ENCODE data around the gene ELK1.
A peak's percentile ranks its signal among the peaks of the same experiment; 100 is the strongest.
"Not testable (repeated sequence)": the region's sequence is repeated elsewhere in the genome, so short reads cannot be mapped to it uniquely, and the experiment has no call there.

Gene ELK1
- 34.3 reads per million, percentile 59 among the genes with 10 or more reads in this experiment for total RNA-seq

DNA sequence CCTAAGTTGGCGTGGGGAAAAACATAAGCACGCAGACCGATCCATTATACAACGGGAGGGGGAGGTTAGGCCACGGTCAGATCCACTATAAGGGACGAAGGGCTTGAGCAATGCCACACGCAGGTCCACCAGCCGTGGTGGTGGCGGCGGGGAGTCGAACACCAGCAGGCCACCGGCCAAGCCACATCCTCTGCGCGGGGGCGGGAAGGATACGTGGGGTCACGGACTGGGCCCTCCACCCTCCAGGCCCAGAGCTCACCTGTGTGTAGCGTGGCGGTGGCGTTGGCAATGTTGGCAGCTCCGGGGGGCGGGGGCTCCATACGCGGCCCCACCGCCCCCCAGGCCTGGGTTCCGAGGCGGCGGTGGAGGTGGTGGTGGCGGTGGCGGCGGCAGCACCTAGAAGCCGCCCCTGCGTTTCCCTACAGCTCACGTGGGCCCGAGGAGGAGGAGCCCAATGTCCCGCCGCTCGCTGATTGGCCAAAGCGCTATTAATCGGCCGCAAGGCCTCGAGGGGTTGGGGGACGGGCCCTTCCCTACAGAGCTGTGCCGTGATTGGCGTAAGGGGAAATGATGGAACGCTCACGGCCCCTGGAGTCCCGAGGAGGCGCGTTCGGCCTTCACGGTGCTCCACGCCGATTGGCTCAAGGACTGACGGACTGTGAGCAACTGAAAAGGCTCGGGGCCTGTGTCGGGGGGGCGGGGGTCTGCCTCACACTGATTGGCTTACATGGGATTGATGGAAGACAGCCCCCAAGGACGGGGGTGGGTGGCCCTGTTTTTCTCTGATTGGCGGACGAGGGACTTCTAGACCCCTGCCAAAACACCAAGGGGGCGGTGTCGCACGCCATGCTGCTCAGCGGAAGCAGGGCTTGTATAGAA lies at the start of gene ELK1:
Gene ELK1, minus strand, starts transcription at position 400 of the 879 bp plus-strand sequence. CDS start 9,122 bp downstream, outside the sequence.
- DNase-seq = peak; percentile 86

- DNase-seq = no peak
Measured at GRCh38 chrX:47697181-47697580, 46.8 kb upstream of the ELK1 start.

DNA sequence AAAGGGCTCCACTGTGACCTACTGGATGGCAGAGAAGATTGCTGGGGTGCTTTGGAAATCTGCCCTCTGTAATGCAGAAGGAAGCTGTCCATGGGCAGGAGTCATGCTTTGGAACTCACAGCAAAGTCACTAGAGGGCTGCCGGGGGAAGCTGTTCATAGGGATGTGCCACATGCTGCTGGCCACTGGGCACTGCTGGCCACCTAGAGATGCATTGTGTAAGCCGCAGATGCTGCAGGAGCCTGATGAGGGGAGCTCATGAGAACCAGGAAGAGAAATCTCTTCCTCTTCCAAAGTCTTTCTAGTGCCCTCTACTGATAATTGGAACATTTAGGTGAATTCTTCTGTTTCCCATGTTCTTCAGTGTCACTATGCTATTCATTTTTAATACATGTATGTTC lies 39.8 kb upstream of the ELK1 start:
- DNase-seq = no peak

GRCh38 chrX:47687263-47687662 lies 36.9 kb upstream of the ELK1 start:
- no peak for DNase-seq

- DNase-seq = no peak
Measured at GRCh38 chrX:47683829-47684205, 33.5 kb upstream of the ELK1 start.

DNA sequence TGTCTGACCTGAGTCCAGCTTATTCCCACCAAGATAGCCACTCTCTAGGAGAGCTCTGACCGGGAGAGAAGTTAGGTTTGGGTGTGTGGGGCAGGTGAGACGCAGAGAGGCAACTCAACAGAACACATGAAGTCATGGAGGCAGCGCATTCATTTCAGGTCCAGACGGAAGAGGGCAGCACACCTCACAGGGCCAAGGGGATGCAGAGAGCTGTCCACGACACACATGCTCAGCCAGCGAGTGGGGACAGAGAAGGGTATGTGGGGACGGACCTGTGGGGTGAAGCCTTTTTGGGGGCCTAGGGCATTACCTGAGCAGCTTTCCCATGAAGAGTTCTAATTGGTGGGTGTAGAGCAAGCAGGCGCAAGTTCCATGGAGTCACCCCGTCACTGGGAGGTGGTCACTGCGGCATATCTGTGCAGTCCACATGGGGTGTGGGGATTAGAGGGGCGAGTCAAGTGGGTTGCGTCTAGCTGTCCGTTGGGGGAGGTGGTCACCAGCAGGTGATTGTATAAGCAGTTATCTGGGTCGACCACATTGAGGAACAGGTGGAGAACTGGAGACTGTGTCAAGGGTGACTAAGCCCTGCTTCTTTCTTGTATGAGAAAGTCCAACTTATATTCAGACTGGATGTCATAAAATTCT lies 32.9 kb upstream of the ELK1 start:
- DNase-seq = no peak

DNA sequence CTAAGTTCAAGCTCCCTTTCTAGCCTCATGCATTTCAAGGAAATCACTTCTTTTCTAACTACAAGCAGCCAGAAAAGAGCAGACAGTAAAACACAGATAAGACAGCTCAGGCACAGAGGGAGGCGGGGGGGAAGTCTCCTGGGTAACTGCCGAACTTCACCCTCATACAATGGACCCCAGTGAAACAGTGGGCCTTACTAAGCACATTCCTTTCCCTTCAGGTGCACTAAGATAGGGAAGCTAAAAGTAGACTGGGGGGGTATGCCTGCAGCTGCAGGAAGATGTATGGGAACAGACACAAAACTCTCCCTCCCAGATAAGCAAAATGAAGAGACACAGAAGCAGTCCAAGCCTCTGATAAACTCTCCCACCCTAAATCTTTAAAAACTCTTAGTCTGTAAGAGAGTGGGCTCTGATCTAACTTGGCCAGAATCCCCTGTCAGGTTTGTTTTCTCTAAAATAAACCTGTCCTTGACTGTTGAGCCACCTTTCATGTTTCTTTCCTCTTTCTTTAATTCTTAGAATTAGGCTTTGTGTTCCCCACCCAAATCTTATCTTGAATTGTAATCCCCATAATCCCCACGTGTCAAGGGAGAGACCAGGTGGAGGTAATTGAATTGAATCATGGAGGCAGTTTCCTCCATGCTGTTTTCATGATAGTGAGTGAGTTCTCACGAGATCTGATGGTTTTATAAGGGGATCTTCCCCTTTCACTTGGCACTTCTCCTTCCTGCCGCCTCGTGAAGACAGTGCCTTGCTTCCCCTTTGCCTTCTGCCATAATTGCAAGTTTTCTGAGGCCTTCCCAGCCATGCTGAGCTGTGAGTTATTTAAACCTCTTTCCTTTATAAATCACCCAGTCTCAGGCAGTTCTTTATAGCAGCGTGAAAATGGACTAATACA lies 25.8 kb upstream of the ELK1 start:
- DNase-seq = not testable (repeated sequence)

GRCh38 chrX:47674776-47675175 lies 24.4 kb upstream of the ELK1 start:
- DNase-seq = no peak

- not testable (repeated sequence) for DNase-seq
Measured at GRCh38 chrX:47665797-47666196, 15.4 kb upstream of the ELK1 start.

DNA sequence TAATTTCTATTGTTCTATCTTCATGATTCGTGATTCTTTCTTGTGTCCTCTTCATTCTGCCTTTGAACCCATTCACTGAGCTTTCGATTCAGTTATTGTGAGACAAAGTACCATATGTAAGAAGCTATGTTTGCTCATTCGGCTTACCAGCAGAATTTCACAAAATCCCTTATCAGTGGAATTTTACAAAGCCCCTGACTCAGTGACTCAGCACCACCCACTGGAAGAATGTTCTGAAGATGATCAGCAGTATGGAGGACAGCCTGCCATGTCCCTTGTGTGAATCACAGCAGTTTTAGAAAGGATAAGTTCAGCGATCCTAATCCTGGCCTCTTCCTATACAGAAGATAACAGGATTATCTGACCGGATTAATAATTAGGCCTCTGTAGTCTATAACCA lies 14.4 kb upstream of the ELK1 start:
- no peak for DNase-seq

DNA sequence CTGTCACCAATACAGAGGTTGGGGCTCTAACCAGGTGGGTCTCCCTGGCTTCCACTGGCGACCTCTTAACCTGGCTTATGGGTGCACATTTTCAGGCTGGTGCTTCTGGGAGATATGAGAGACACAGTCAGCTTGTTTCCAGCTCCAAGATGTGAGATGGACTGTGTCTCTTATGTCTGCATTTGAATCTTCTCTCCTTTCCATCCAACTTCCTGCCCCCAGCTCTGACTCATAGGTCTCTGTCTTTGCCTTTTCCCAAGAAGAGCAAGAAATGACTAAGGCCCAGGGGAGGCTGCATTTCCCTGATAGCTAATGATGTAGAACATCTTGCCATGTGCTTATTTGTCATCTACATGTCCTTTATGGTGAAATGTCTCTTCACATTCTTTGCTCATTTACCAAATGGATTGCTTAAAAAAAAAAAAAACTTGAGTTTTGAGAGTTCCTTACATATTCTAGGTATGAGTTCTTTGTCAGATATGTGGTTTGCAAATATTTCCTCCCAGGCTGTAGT lies 11.8 kb upstream of the ELK1 start:
- DNase-seq = no peak

DNA sequence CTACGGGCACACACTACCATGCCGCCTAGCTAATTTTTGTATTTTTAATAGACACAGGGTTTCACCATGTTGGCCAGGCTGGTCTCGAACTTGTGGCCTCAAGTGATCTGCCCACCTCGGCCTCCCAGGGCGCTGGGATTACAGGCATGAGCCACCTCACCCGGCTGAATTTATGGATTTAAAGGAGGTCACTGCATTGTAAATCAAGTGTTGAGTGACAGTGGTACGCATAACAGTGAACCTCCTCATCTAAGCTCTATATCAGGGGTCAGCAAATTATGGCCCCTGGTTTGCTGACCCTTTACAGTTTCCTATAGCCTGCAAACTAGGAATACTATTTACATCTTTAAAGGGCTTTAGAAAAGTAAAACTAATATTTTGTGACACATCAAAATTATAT lies 11.2 kb upstream of the ELK1 start:
- no peak for DNase-seq

DNA sequence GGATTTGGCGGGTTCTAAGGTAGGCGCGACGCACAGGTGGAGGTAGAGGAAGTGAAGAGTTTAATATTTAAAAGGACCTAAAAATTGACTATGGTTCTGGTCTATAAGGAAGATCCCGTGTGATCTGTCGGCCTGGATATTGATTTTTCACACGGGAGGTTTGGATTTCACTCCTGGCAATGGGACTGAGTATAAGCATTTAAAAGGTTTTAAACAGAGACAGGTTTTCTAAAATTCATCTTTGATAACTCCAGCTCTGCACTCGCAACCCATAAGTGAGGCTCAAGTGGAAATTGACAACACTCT lies 9.0 kb upstream of the ELK1 start:
- no peak for DNase-seq

- peak; percentile 85 for DNase-seq
Measured at GRCh38 chrX:47658684-47659420, 8.5 kb upstream of the ELK1 start, which contains the start of gene UXT. Gene UXT (minus strand): TSS chrX:47659180. CDS start chrX:47658927, 253 bp downstream.

DNA sequence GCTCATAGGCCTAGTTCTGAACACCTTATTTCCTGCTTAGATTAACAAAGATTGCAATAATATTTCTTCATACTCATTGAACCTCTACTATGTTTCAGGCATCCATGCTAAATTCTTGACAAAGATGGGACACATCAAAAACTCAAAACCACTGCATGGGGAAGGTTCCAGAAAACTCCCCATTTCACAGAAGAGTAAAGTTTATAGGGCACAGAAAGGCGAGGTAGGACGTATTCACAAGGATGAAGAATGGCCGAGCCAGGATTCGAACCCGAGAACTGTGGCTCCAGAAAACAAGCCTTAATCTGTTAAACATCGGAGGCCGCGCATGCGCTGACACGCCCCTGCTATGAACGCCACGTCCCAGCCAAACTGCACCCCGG lies 7.9 kb upstream of the ELK1 start:
- DNase-seq = no peak

GRCh38 chrX:47651043-47651905 lies 911 bp upstream of the ELK1 start:
- DNase-seq = no peak

GRCh38 chrX:47649781-47650163 lies 591 bp downstream of the ELK1 start:
- DNase-seq = no peak

- no peak for DNase-seq
Measured at GRCh38 chrX:47649271-47649670, 1.1 kb downstream of the ELK1 start.

GRCh38 chrX:47648376-47648775 lies 2.0 kb downstream of the ELK1 start:
- DNase-seq = no peak

GRCh38 chrX:47646636-47647035 lies 3.7 kb downstream of the ELK1 start:
- DNase-seq = no peak

GRCh38 chrX:47645530-47645929 lies 4.8 kb downstream of the ELK1 start:
- no peak for DNase-seq
